GF-D8 (cell line): ENCODE measurements around the gene TSPAN3.

ENCODE experiments used
- DNase-seq: peaks from one replicate; lab custom pipeline; 2025; lab: John Stamatoyannopoulos, UW

TSPAN3 gene

GRCh38 chr15:77070495-77071304 is at the start of gene TSPAN3:
Gene TSPAN3, minus strand, starts transcription at chr15:77071109. Its CDS starts 155 bp downstream, at chr15:77070954.
- DNase-seq, result peak; percentile 74

- DNase-seq, result no peak
Measured at GRCh38 chr15:77120576-77120975, 49.7 kb upstream of the TSPAN3 start.

DNA sequence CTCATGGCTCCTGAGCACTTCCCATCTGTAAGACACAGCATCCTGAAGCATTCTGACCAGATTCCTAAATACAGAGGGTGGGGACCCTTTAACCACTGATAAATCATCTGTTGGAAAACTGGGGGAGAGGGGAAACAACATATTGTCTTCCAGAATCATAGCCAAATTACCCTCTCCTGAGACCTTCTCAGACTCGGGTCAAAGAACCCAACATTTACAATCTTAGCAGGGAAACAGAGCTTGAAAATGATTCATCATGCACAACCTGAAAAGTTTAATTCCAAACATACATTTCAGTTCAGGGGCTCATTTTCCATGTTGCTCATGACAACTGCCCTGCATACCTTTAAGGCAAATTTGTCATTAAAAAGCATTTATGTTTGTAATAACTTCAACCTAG is 48.5 kb upstream of the TSPAN3 start:
- DNase-seq, result no peak

DNA sequence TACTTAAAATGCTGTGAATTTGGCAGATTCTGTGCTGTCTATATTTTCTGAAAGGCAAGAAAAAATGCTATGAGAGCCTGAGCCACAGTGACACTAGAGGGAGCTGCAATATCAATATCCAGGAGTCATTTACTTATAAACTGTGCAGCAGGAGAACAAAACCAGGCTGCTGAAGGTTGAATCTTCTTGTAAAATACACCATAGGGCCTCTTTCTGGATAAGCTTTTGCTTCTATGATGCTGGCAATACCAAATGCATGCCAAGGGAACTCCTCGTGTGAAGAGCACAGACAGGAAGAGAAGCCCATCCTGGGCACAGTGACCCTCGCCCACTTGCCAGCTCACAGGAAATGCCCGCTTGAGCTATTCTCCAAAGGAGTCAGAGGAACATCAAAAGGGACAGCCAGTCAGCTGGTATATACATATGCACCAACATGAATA is 48.0 kb upstream of the TSPAN3 start:
- DNase-seq, result peak; percentile 37

GRCh38 chr15:77115179-77115578 is 44.3 kb upstream of the TSPAN3 start:
- no peak for DNase-seq

GRCh38 chr15:77112838-77113504 is 42.1 kb upstream of the TSPAN3 start:
- no peak for DNase-seq

GRCh38 chr15:77111789-77112188 is 40.9 kb upstream of the TSPAN3 start:
- DNase-seq, result no peak

- DNase-seq, result peak; percentile 13
Measured at GRCh38 chr15:77107531-77108355, 36.8 kb upstream of the TSPAN3 start.

GRCh38 chr15:77107068-77107467 is 36.2 kb upstream of the TSPAN3 start:
- DNase-seq, result peak; percentile 22

DNA sequence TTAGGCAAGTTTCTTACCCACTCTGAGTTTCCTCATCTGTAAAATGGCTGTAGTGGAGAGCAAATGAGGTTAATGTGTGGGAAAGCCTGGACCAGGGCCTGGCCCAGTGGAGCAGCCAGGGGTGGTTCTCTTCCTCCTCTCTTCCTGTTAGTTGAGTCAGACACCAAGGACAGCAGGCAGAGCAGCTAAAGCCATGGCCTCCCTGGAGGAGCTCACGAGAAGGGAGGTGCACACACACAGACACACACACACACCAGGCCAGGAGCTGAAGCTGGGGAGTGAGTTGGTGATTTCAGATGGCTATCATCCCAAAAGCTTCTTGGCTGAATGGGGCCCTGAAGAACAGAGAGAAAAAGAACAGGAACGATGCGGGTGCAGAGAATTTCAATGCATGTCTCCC is 33.2 kb upstream of the TSPAN3 start:
- DNase-seq, result no peak

DNA sequence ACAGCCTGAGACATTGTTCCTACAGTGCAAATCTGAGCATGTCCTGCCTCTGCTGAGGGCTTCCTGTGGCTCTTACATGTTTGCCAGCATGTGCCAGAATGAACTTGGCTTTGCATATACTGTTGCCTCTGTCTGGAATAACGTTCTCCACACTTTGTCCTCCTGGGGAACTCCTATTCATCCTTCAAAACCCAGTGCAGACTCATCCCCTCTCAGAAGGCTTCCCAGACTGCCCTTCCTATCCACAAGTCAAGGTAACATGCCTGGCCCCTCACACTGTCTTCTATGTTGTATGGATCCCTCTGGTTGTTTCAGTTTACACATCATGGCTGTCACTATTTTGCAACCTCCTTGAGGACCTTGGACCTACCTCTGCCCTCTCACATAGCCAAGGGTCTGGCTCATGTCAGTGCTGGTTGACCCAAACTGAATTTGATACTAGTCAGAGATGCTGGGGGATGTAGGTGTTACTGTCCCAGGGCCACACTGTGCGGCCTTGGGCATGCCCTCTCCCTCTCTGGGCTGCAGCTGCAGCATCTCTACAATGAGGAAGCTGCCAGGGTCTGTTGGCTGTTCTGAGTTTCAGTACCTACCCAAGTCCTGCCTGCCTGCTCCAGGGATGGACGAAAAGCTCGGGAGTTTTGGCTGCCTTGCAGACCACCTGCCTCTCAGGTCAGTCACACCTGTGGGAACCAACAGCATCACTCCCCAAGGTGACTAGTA is 29.0 kb upstream of the TSPAN3 start:
- DNase-seq, result no peak

GRCh38 chr15:77098572-77098971 is 27.7 kb upstream of the TSPAN3 start:
- DNase-seq, result no peak

- DNase-seq, result no peak
Measured at GRCh38 chr15:77097921-77098320, 27.0 kb upstream of the TSPAN3 start.

DNA sequence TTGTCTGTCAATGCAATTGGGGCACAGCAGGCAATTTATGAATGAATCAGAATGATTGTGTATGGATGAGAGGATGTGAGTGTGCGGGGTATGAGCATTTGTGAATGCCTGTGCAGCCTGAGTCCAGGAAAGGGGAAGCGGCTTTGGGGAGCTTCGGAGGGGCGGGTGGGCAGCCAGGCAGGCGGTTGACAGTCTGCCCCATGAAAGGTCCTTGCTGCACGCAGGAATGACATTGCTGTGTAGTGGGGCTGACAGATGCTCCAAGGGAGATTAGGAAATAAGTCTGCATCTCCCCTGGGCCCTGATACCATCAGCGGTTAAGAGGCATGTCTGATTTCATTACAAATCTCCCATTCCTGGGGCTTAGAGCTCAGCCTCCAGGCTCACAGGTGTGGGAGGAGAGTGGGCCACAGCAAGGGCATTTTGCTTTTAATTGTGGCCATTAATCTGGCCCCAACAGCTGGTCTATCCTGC is 26.4 kb upstream of the TSPAN3 start:
- peak; percentile 62 for DNase-seq

DNA sequence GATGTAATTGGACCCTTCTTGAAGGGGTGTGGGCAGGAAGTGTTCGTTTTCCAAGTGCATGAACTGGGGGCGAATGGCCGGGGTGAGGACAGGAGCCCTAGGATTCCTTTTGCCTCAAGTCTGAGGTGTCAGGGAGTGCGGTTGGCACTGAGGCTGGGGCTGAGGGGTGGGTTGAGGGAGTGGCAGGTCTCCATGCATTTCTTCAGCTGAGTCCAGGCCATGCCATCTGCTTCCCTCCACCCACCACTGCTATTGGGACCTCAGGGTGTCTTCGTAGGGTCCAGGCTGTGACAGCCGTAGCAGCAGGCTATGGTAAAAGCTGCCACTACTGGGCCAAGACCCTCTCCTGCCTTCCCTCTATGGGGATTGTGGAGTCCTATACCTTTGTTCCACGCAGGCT is 25.6 kb upstream of the TSPAN3 start:
- DNase-seq, result no peak

- DNase-seq, result no peak
Measured at GRCh38 chr15:77096138-77096537, 25.2 kb upstream of the TSPAN3 start.

GRCh38 chr15:77094397-77095030 is 23.6 kb upstream of the TSPAN3 start:
- DNase-seq, result no peak

- no peak for DNase-seq
Measured at GRCh38 chr15:77093436-77093835, 22.5 kb upstream of the TSPAN3 start.

GRCh38 chr15:77091097-77091496 is 20.2 kb upstream of the TSPAN3 start:
- DNase-seq, result no peak

DNA sequence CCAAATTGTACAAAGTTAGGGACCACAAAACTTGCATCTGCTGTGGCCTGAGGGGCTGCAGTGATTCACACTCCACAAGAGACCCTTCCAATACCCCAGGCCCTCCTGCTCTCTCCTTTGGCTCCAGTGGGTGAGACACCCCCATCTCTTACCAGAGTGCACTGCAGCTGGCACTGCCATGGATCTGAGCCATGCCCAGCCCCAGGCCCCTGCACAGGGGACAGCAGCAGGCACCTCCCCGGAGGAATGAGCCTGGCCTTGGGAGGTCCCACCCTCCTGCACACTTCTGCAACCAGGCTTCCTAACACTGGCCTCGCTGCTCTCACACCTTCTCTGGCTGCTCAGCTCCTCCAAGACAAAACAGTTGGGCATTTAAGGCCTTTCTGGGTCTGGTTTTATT is 16.3 kb upstream of the TSPAN3 start:
- DNase-seq, result no peak

DNA sequence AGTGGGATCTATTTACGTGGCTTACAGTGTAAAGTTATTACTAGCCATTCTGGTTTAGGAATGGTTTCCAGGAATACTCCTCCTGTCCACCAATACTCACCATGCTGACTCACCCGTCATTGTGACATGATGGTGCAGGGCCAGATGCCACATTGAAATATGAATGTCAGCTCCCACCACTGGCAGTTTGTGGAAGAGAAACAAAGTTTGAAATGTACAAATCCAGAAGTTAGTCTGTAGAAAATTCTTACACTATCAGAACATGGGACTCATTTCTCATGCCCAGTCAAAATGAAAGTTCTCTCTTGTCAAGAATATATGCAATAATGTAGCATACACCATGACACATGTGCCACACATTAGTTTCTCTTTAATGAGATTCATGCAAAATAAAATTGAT is 14.4 kb upstream of the TSPAN3 start:
- DNase-seq, result no peak
